ENCODE results near the gene SLC4A5. TPM values are rescaled to one million over a fixed set of nuclear protein-coding genes. Genes with fewer than 3 reads are reported as not detected.

SLC4A5 gene
- total and polyA plus RNA-seq, 2 of the 8 experiments (the other 6 are each of a cell fraction or from before 2014, with no cell fraction given): 0.42 to 0.52 TPM

- TF ChIP-seq CTBP2 (IDR thresholded peaks at IDR 0.05; ENCODE audit: borderline replicate concordance, insufficient read depth, insufficient read length, low read length) (no peak), BACH1 (IDR thresholded peaks at IDR 0.05; ENCODE audit: low read length) (no peak), RNF2 (IDR thresholded peaks at IDR 0.05; ENCODE audit: borderline replicate concordance, low read depth, low read length, missing control alignments, poor library complexity, severe bottlenecking) (no peak), SIN3A (conservative IDR thresholded peaks at IDR 0.05 in 1 of 2, IDR thresholded peaks at IDR 0.05 in 1 of 2; ENCODE audit: low read depth in 1 of 2, low read length in 2 of 2) (no peak)
These were observed 38.7 kb downstream of the SLC4A5 start (continued) for GRCh38 chr2:74304332-74305148.

Data from H1 (cell line).